HG03159 (cell line): ENCODE measurements around the gene ATG3.
"Not testable (repeated sequence)": the region's sequence is repeated elsewhere in the genome, so short reads cannot be mapped to it uniquely, and the experiment has no call there.

Experiments
- ATAC-seq: cut with Tn5 transposase; IDR thresholded peaks from one replicate; pipeline ENCODE4 v1.9.1; 2021; ENCODE audit warnings: mild to moderate bottlenecking, moderate library complexity; ENCODE audit not compliant: unreplicated experiment

ATG3 gene

DNA sequence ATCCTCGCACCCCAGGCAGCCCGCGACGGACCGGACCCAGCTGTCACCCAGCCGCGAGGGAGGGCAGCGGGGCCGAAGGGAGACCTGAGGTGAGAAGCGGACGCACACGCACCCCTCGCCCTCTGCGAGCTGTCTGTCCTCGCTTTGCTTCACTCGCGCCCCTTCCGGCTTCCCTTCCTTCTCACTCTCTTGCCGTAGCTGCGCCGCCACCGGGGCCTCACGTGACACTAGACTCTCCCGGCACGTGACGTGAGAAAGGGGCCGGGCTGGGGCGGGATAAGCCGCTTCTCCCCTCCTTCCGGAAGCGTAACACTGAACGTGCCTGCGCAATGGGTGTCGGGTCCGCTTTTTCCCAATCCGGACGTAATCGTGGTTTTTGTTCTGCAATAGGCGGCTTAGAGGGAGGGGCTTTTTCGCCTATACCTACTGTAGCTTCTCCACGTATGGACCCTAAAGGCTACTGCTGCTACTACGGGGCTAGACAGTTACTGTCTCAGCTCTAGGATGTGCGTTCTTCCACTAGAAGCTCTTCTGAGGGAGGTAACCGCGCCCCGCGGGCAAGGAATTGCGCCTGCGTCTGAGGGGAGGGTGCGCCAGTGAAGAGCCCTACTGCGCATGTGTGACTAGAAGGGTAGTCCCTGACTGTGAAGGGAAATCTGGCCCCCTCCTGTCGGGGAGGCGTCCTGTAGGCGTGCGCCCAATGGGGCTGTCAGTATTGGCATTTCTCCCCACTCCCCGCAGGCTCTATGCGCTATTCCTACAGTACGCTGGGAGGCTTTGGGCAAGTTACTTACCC, at the start of gene ATG3, which contains the start of gene SLC35A5:
Gene ATG3 (minus strand): TSS at position 229 of the 796 bp plus-strand sequence. CDS start 434 bp downstream, outside the sequence.
Gene SLC35A5 (plus strand): TSS at position 312 of the 796 bp plus-strand sequence. CDS start 1,359 bp downstream, outside the sequence.
- ATAC-seq: peak; percentile 76

DNA sequence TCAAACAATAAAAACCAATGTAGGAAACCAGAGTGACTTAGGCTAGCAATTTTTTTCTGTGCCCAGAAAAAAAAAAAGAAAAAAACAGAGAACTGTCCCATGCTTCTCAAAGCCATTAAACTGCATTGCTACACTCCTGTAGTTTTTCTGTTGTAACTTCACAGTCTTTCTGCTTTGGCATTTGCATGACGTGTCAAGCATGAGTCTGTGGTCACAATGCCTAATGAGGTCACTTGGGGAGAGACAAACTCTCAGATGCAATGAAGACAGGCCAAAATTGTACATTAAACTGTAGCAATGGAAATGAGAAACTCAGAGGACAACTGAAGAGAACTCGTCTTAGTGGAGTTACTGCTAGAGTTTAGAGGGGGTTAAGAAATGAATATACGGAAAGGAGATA, 48.4 kb upstream of the ATG3 start:
- no peak for ATAC-seq

DNA sequence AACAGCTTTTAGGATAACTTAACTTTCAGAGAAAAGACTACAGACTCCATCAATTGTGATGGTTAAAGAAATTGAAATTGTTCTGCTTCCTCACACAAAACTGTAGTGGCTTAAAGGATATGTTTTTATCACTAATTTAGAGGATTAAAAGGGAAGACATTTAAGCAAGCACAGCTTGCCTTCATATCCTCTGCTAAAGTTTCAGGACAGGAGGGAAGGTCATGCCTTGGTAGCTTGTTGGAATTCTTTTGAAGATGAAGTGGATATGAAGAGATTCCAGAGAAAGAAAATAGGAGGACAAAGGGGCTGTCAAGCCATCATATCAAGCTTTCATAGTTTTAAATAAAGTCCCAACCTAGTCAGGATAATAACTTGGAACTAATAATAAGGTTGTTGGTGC, 46.1 kb upstream of the ATG3 start:
- no peak for ATAC-seq

DNA sequence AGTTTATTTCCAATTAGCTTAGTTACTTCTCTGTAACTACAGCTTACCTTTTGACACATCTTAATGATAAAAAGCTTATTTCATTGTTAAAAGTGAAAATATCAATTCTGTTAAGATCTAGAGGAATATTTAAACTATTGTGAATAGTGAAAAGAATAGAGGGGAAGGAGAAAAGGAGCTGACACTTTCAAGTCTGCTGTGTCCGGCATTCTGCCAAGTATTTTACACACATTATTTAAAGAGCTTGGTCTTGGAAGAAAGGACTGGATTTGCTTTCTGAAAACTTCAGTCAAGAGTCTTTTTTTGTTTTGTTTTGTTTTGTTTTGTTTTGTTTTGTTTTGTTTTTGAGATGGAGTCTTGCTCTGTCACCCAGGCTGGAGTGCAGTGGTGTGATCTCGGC, 44.3 kb upstream of the ATG3 start:
- ATAC-seq: no peak

DNA sequence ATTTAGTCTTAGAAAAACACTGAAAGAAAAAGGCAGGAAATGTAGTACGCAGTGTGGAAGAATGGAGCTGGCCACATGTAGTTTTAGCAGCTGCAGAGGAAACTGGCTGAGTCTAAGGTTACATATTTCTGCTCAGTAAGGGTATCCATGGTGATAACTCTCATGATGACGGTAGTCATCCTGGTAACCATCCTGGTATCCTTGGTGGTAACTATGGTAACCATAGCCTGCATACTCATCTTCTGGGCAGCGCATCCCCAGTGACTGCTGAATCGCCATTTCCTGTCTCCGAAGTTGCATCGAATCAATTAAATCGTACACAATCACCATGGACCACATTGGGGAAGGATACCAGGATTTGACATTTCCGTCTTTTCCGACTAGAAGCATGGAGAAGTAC, 43.5 kb upstream of the ATG3 start:
- ATAC-seq: no peak

DNA sequence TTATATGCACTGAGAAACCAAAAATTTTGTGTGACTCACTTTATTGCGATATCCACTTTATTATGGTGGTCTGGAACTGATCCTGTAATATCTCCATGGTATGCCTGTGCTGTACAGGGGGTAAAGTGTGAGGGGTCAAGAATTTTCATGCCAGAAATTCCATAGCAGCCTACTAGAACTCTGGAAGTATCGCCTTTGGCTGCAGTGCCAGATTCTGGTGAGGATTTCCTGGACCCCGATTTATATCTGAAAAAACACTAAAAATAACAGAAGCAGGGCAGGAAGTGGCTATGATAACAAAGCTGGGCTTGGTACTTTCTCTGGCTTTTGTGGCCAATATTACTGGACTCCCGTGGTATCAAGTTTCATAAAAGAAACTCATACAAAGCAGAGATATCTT, 42.8 kb upstream of the ATG3 start:
- no peak for ATAC-seq

DNA sequence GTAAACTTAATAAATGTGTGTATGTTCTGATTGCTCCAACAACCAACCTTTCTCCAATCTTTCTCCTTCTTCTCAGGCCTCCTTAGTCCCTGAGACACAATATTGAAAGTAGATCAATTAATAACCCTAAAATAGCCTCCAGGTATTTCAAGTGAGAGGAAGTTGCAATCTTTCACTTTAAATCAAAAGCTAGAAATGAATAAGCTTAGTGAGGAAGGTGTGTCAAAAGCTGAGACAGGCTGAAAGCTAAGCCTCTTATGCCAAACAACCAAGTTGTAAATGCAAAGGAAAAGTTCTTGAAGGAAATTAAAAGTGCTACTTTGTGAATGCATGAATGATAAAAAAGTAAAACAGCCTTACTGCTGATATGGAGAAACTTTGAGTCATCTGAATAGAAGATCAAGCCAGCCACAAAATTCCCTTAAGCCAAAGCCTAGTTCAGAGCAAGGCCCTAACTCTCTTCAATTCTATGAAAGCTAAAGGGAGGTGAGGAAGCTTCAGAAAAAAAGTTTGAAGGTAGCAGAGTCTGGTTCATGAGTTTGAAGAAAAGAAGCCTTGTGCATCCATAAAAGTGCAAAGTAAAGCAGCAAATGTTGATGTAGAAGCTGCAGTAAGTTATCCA, 40.6 kb upstream of the ATG3 start:
- ATAC-seq: peak; percentile 73

DNA sequence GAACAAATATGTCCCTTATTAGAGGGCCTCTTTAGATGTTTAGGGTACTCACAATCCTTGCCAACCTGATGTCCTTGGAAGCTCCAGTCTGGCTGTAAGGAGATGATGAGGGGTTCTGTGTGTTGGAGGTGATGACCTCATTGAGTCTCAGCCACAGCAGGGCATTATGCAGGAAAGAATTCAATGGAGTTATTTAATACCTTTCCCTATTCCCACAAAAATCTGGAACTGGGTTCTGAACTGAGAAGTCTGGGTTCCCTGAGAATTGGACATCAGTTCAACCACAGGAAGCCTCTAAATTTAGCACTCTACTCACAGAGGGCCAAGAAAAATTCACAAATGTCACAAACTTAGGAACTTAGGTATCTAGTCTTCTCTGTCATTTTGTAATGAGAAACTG, 37.0 kb upstream of the ATG3 start:
- ATAC-seq: no peak

DNA sequence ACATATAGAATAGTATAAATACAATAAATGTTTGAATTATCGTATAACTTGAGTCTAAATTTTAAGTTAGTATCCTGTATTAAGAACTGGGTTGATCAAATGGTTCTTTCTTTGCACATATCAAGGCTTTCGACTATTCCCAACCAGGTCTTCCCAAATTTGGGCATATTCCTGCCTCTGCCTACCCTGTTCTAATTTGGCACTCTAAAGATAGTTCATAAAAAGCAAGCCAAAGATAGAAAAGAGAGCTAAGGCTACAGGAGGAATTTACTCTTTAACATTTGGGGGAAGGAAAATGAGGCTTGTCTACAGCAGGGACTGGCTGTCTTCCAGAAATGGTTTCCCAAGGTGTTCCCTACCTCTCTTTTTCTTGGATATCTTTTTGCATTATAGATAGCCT, 36.2 kb upstream of the ATG3 start:
- ATAC-seq: no peak

DNA sequence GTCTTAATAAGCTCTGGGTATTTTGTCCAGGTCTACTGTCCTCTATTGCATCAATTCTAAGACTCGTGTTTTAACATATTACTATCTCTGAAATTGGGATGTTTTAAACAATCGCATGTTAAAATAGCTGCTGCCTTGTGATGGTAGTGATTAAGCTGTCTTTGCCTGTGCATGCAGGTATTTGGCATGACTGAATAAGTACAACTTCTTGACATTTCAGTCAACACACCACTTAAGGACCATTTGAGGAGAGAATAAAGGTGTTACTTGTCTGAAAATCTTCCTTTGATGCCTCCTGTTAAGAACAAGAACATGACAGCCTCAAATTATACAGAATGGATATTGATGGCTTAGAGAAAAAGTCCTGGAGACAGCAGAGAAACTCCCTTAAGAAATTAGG, 33.1 kb upstream of the ATG3 start:
- no peak for ATAC-seq

DNA sequence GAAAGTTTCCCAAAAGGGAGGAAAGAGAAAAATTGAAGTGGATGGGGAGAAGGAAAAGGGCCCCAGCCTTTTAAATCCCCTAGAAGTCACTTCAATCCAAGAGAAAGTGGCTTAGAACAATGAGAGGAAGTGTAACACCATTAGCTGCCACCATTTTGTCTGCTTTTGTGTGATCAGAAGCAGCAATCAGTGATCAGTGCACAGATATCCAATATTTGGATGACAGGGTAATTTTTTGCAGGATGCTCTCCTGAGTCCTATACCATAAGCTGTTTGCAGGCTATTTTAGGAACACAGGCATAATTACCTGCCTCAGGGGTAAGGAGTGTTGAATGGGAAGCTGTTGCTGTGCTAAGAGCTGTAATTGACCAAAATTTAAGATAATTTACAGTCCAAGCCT, 31.5 kb upstream of the ATG3 start:
- no peak for ATAC-seq

DNA sequence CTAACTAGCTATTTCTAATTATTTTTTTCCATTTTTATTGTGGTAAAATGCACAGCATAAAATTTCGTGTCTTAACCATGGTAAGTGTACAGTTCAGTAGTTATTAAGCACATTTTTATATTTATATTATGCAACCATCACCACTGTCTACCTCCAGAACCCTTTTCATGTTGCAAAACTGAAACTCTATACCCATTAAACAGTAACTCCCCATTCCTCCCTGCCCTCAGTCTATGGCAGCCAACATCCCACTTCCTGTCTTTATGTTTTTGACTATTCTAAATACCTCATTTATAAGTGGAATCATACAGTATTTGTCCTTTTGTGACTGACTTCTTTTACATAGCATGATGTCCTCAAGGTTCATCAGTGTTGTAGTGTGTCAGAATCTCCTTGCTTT, 25.6 kb upstream of the ATG3 start:
- ATAC-seq: no peak

DNA sequence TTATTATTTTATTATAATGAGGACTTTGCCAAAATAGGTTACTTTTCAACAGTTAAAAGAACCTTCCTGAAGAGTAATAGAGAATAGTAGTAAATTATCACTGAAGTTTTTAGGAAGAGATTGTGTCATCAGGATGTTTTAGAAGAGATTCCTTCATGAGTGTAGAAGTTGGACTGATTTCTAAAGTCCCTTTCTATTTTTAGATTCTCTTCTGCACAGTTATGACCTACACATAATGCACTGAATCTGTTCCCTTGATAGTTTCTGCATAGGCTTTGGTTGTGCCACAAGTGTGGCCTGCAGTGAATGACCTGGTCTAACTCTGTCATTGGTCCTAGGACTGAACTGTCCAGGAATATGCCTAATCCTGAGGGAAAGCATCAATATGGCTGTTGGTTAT, 24.0 kb upstream of the ATG3 start:
- no peak for ATAC-seq

DNA sequence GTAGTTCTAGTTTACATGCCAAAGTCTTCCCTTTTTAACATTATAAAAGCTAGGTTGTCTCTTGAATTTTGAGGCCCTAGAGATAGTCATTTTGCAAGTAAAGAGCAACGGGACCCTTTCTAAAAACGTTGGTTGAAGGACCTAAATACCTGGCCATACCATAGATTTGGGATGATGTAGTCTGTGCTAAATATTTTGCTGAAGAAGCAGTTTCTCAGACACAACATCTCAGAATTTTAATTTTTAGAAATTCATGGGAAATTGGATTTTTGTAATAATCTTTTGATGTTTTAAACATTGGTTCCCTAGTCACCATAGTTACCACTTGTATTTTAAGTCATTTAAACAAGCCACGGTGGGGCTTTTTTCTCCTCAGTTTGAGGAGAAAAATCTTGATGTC, 21.3 kb upstream of the ATG3 start:
- ATAC-seq: no peak

DNA sequence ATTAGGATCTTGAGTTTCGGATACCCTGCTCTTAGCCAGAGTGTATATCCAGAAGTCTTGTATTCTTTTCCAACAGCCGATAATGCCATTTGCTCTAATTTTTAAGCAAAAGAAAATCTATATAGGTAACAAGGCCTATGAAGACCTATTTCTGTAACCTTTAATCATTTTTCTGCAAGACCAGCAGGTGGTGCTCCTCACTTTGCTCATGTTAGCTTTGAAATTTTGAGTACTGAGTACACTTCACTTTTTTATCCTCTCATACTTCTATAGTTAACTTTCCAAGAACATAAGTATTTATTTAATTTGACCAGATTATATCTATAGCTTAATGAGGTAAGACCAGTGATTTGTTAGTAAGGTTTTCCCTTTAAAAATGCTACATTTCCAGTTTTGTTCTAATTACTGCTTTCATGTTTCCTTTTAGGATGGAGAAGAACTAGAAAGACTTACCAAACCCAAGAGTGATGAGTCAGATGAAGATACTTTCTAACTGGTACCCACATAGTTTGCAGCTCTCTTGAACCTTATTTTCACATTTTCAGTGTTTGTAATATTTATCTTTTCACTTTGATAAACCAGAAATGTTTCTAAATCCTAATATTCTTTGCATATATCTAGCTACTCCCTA, 20.6 kb upstream of the ATG3 start:
- ATAC-seq: no peak

DNA sequence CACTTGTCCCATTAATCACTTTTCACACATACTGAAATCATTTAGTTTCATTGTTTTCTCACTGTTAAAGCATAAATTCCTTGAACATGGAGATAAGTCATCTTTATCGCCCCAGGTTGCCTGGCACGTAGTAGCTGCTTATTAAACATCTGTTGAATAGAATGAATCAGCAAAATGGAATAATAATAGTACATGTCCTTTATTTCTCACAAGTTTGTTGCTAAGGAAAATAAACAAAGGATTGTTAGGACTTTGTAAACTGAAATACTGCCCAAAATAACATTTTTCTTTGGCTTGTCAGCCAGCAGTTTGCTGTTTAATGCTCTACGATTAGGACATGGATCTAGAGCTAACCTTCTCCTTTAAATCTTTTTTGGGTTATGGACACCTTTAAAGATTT, 17.9 kb upstream of the ATG3 start:
- ATAC-seq: no peak

DNA sequence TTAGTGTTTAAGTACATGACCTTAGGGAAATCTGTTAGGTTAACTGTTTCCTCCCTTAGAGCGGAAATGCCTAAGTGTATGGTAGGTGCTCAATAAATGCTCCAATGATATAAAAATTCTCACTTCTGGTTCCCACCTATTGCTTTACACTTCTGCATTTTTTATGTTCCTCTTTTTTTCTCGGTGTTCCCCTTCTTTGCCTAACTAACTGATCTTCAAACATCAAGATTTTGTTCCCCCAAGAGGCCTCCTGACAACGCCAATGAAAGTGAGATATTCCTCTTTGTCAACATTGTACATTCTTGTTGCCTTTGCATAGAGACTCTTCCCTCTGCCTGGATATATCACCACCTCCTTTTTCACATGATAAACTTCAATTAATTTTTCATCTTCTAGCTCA, 17.5 kb upstream of the ATG3 start:
- no peak for ATAC-seq

DNA sequence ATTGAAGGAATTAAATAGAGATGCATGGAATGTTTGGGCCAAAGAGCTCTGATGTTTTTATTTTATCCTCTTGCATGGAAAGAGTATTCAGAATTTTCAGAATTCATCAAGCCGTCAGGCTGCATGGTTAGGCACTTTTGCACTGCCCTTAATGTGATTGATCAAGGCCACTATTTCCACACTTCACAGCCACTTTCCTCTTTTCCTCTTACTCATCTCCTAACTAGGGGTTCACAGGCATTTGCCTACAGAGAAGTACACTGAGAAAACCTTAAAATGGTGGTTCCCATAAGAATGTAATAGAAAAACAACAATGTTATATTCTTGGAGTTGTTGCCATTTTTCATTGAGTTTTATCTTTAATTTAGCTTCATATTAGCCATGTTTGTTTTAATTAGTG, 10.9 kb upstream of the ATG3 start:
- no peak for ATAC-seq

DNA sequence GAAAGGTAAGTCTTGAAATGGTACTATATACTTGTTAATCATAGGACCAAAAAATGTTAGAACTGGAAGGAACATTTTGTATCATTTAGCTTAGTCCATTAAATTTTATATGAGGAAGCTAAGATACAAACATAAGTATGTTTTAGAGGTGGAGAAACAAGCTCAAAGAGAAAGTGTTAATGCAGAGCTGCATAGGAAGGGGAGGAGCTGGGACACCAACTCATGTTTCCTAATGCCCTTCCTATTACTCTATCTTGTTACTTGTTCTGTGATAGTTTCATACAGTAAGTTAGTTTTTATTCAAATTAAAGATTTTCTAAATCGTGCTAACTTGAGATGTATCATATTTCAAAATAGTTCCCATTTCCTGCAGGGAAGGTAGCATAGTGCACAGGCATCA, 7.5 kb upstream of the ATG3 start:
- no peak for ATAC-seq

DNA sequence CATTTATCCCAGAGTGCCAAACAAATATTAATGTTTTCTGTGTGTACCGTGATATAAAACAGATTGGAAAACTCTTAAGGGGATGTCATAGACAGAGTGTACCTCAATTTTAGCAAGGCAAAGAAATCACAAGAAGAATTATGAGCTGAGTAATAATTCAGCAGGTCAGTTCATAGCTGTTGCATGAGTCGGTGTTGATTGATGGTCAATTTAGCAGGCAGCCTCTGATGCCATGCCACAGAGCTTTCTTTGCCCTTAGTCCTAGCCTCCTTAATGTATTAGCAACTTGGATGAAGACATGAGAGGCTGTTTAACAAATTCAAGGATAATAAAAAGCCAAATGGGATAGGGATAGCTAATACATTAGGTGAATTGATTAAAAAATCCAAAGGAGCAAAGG, 6.9 kb upstream of the ATG3 start:
- ATAC-seq: no peak

DNA sequence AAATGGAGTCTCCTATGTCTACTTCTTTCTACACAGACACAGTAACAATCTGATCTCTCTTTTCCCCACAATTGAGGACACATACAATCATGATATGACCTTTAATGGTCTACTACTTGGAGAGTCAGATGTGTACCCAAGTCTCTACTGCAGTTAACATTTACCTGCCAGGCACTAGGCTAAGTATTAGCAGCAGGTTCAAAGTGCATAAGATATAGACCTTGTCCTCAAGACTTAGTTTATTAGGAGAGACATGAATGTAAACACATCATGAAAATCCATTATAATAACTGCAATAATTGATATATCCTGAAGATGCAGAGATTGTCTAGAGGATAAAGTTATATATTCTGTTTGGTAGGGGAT, 3.2 kb upstream of the ATG3 start:
- ATAC-seq: no peak

DNA sequence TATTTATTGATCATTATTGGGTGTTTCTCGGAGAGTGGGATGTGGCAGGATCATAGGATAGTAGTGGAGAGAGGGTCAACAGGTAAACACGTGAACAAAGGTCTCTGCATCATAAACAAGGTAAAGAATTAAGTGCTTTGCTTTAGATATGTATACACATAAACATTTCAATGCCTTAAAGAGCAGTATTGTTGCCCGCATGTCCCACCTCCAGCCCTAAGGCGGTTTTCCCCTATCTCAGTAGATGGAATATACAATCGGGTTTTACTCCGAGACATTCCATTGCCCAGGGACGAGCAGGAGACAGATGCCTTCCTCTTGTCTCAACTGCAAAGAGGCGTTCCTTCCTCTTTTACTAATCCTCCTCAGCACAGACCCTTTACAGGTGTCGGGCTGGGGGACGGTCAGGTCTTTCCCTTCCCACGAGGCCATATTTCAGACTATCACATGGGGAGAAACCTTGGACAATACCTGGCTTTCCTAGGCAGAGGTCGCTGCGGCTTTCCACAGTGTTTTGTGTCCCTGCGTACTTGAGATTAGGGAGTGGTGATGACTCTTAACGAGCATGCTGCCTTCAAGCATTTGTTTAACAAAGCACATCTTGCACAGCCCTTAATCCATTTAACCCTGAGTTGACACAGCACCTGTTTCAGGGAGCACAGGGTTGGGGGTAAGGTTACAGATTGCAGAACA, 2.6 kb upstream of the ATG3 start:
- not testable (repeated sequence) for ATAC-seq
